ENCODE measurements around the gene NCF4. TPM values are rescaled to one million over a fixed set of nuclear protein-coding genes. Genes with fewer than 3 reads are reported as not detected.

NCF4 gene
- total and polyA plus RNA-seq, 3 donors from 2014 or later, result 2.7 to 7.1 (median 6.8) TPM

DNA sequence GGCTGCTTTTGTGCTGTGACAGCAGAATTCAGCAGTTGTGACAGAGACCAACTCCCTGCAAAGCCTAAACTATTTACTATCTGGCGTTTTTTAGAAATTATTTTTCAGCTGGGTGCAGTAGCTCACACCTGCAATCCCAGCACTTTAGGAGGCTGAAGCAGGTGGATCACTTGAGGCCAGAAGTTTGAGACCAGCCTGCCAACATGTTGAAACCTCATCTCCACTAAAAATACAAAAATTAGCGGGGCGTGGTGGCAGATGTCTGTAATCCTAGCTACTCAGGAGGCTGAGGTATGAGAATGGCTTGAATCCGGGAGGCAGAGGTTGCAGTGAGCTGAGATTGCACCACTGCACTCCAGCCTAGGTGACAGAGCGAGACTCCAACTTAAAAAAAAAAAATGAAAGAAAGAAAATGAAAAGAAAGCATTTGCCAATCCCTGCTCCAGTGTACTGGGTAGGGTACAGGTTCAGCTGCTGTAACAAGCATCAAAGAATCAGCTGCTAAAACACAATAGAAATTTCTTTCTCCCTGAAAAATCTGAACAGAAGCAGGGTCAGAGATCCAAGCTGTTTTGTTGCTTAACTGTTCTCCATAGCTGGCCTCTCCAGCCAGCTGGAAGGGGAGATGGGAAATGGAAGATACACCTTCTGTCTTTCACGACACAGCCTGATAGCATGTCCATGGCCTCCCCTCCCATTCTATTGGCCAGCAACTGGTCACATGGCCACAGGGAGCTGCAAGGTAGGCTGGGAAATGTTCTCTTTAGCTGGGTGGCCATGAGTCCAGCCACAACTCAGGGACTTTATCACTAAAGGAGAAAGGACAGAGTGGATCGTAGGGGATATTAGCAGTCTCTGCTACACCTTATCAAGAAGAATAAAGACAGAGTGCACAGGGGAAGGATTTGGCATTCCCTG is 8.5 kb upstream of the NCF4 start:
- H3K4me3 ChIP-seq, result no peak overlapping the region
- WGBS, 2 donors, result 64 to 76% methylated on average over 7 of the region's 7 CpGs
- TF ChIP-seq, protein P1, sequence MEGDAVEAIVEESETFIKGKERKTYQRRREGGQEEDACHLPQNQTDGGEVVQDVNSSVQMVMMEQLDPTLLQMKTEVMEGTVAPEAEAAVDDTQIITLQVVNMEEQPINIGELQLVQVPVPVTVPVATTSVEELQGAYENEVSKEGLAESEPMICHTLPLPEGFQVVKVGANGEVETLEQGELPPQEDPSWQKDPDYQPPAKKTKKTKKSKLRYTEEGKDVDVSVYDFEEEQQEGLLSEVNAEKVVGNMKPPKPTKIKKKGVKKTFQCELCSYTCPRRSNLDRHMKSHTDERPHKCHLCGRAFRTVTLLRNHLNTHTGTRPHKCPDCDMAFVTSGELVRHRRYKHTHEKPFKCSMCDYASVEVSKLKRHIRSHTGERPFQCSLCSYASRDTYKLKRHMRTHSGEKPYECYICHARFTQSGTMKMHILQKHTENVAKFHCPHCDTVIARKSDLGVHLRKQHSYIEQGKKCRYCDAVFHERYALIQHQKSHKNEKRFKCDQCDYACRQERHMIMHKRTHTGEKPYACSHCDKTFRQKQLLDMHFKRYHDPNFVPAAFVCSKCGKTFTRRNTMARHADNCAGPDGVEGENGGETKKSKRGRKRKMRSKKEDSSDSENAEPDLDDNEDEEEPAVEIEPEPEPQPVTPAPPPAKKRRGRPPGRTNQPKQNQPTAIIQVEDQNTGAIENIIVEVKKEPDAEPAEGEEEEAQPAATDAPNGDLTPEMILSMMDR (IDR thresholded peaks at IDR 0.05), result no peak
- TF ChIP-seq POLR2A (IDR thresholded peaks at IDR 0.05), result no peak
- no peak overlapping the region for H3K27ac ChIP-seq
- no peaks in the 10 kb centered on the region for H3K9me3 ChIP-seq
- H3K27me3 ChIP-seq, result no peaks in the 10 kb centered on the region
- no peaks in the 10 kb centered on the region for H3K36me3 ChIP-seq (ENCODE audit: low read depth, missing control alignments)
- H3K4me1 ChIP-seq, result peaks cover 3% of the 10 kb centered on the region
- intact Hi-C loops (cut with DNase I; ENCODE audit: low total_unique reads), result no loop called here
- DNase-seq, result peak; percentile 21

DNA sequence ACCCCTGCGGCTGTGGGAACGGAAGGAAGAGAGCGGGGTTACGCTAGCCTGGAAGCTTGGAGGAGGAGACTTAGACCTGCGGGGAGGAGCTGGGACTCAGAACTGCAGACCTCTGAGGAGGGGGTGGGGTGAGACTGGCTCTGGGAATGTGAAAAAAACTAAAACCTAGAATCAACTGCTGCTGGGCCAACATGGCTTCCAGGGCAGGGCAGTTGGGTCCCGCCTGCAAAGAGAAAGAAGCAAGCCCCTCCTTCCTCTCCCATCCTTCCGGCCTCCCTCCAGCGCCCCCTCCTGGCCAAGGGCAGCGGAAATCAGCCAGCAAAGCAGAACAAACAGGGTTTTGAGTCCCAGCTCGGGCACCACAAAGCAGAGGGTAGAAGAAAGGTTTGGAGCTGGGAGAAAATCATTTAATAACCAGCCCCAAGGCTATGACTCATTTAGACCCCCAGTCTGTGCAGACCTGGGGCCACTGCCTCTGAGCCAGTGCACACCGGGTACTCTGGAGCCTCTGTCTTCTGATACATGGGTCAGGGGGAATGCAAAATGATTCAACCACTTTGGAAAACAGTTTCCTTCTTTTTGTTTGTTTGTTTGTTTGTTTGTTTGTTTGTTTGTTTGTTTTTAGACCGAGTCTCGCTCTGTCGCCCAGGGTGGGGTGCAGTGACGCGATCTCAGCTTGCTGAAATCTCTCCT is 7.3 kb upstream of the NCF4 start:
- TF ChIP-seq, protein P1 (IDR thresholded peaks at IDR 0.05), result peak; percentile 51 to 63 (median 59)
- TF ChIP-seq POLR2A (IDR thresholded peaks at IDR 0.05), result no peak
- H3K36me3 ChIP-seq (ENCODE audit: low read depth, missing control alignments), result no peaks in the 10 kb centered on the region
- WGBS, 2 donors, result 39 to 52% methylated on average over 16 of the region's 16 CpGs
- DNase-seq, result peak; percentile 82
- H3K4me1 ChIP-seq, result peaks cover 3% of the 10 kb centered on the region
- no peaks in the 10 kb centered on the region for H3K27me3 ChIP-seq
- intact Hi-C loops (cut with DNase I; ENCODE audit: low total_unique reads), result no loop called here
- peak overlapping the region; percentile 7 to 10 for H3K4me3 ChIP-seq
- no peaks in the 10 kb centered on the region for H3K9me3 ChIP-seq
- H3K27ac ChIP-seq, result peak overlapping the region; percentile 8 to 44

GRCh38 chr22:36855478-36855877 is 5.3 kb upstream of the NCF4 start:
- no peaks in the 10 kb centered on the region for H3K27me3 ChIP-seq
- H3K36me3 ChIP-seq (ENCODE audit: low read depth, missing control alignments), result no peaks in the 10 kb centered on the region
- H3K27ac ChIP-seq, result no peak overlapping the region
- WGBS, 2 donors, result 80 to 87% methylated on average over 3 of the region's 3 CpGs
- no peak for DNase-seq
- H3K4me3 ChIP-seq, result no peak overlapping the region
- peaks cover 3% of the 10 kb centered on the region for H3K4me1 ChIP-seq
- intact Hi-C loops (cut with DNase I; ENCODE audit: low total_unique reads), result no loop called here
- TF ChIP-seq, protein P1 (IDR thresholded peaks at IDR 0.05), result no peak
- no peak for TF ChIP-seq POLR2A (IDR thresholded peaks at IDR 0.05)
- no peaks in the 10 kb centered on the region for H3K9me3 ChIP-seq

DNA sequence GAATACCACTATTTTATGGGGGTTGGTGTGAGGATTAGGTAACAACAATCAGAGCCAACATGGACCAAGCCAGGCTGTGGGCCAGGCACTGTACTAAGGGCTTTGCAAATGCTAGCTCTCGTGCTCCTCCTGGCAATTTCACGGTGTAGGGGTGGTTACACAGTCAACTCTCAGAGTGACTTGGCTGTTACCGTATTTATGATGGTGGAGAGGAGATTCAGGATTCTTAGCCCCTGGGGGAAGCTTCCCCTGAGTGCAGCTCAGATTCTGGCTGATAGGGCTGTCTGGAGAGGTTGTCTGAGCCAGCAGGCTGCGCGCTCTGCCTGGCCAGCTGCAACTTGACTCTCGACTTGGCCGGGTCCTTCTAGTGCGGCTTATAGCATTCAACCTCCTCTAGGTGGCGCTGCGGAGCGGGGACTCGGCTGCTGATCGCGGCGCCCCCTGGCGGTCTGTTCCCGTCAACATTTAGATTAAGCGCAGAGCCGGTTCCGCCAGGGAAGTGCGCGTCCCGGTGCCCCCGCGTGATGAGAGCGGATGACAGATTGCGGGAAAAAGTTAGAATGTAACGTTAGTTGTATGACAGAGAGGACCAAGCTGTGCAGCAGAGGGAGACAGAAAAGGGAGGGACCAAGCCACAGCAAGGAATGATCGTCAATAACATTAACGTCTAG is 4.5 kb upstream of the NCF4 start:
- TF ChIP-seq, protein P1 (IDR thresholded peaks at IDR 0.05), result peak; percentile 98 to 100 (median 99)
- no peak for TF ChIP-seq POLR2A (IDR thresholded peaks at IDR 0.05)
- Histone ChIP-seq H3K27me3 (no peaks in the 10 kb centered on the region), H3K4me1 (peaks cover 3% of the 10 kb centered on the region), H3K9me3 (no peaks in the 10 kb centered on the region), H3K4me3 (no peak overlapping the region), H3K36me3 (ENCODE audit: low read depth, missing control alignments) (no peaks in the 10 kb centered on the region), H3K27ac (no peak overlapping the region)
- DNase-seq, result peak; percentile 95
- intact Hi-C loops (cut with DNase I; ENCODE audit: low total_unique reads), result no loop called here
- WGBS, 2 donors, result 2 to 9% methylated on average over 10 to 30 of the region's 30 CpGs
